ENCODE results near the gene DOCK4. TPM values are rescaled to one million over a fixed set of nuclear protein-coding genes. Genes with fewer than 3 reads are reported as not detected.

The DOCK4 gene
- total RNA-seq, 1 experiment from 2014 or later: 20.4 TPM

- no peak for ATAC-seq
Observed at GRCh38 chr7:112201411-112201810, 4.8 kb downstream of the DOCK4 start.

More at GRCh38 chr7:112201411-112201810, 4.8 kb downstream of the DOCK4 start:
- H3K27ac Mint-ChIP-seq: no peak overlapping the region
- TF ChIP-seq ZNF423 (CRISPR knock-in tag; IDR thresholded peaks at IDR 0.05): no peak
- no peak for TF ChIP-seq TCF7 (CRISPR knock-in tag; IDR thresholded peaks at IDR 0.05; ENCODE audit: low read depth)
- no peak for TF ChIP-seq NR2C2 (CRISPR knock-in tag; IDR thresholded peaks at IDR 0.05)
- no peak for TF ChIP-seq TP53 (CRISPR knock-in tag; IDR thresholded peaks at IDR 0.05)
- no peak for TF ChIP-seq GABPB1 (CRISPR knock-in tag; IDR thresholded peaks at IDR 0.05)
- no peak for TF ChIP-seq ZNF425 (CRISPR knock-in tag; conservative IDR thresholded peaks at IDR 0.05)
- no peak for TF ChIP-seq NR3C1 (CRISPR knock-in tag; conservative IDR thresholded peaks at IDR 0.05; ENCODE audit: low read depth)
- TF ChIP-seq MAX (CRISPR knock-in tag; IDR thresholded peaks at IDR 0.05): no peak
- no peak for TF ChIP-seq ZNF263 (CRISPR knock-in tag; IDR thresholded peaks at IDR 0.05; ENCODE audit: low read depth)
- no peak for TF ChIP-seq TEAD4 (CRISPR knock-in tag; IDR thresholded peaks at IDR 0.05)
- TF ChIP-seq CTCF (IDR thresholded peaks at IDR 0.05): no peak
- no peak for TF ChIP-seq AFF4 (CRISPR knock-in tag; IDR thresholded peaks at IDR 0.05; ENCODE audit: borderline replicate concordance)
- TF ChIP-seq ATF6 (CRISPR knock-in tag; IDR thresholded peaks at IDR 0.05): no peak
- TF ChIP-seq GTF2I (CRISPR knock-in tag; conservative IDR thresholded peaks at IDR 0.05): no peak
- TF ChIP-seq NFE2L1 (CRISPR knock-in tag; IDR thresholded peaks at IDR 0.05): no peak
- TF ChIP-seq USF1 (CRISPR knock-in tag; IDR thresholded peaks at IDR 0.05): no peak
- TF ChIP-seq JAZF1 (CRISPR knock-in tag; IDR thresholded peaks at IDR 0.05): no peak
- TF ChIP-seq SMAD4 (CRISPR knock-in tag; IDR thresholded peaks at IDR 0.05): no peak
- ChIA-PET POLR2A (no interaction called here), CTCF (no interaction called here)
- no peaks in the 10 kb centered on the region for H3K36me3 Mint-ChIP-seq
- peaks cover 7% of the 10 kb centered on the region for H3K9me3 Mint-ChIP-seq
- peaks cover 34% of the 10 kb centered on the region for H3K4me1 Mint-ChIP-seq
- no peaks in the 10 kb centered on the region for H3K27me3 Mint-ChIP-seq (ENCODE audit: low read depth)
- DNase-seq (ENCODE audit: low spot score): no peak
- H3K4me3 Mint-ChIP-seq: no peak overlapping the region
